Measurements from ENCODE around the gene NDE1. TPM values are rescaled to one million over a fixed set of nuclear protein-coding genes. Genes with fewer than 3 reads are reported as not detected.

NDE1 gene
- polyA plus RNA-seq, 2 of the 4 experiments (the other 2 are of a cell fraction) = 27.6 to 30.6 TPM

GRCh38 chr16:15631730-15632409 is 18.2 kb upstream of the NDE1 start:
- Histone ChIP-seq H3K4me3 (no peak overlapping the region), H3K4me2 (no peak overlapping the region), H3K9me3 (no peaks in the 10 kb centered on the region), H3K27ac (no peak overlapping the region), H3K4me1 (peaks cover 12% of the 10 kb centered on the region; the same call in 2 of the 3 replicates)
- POLR2A ChIA-PET = no interaction called here
- 95% methylated on average over 2 of the region's 2 CpGs for WGBS (ENCODE audit: missing lambda C conversion rate)
- no peak for TF ChIP-seq POLR2AphosphoS2 (conservative IDR thresholded peaks at IDR 0.05; ENCODE audit: low read length)
- no peak for TF ChIP-seq BCL3 (IDR thresholded peaks at IDR 0.05)
- no peak for TF ChIP-seq CHD2 (IDR thresholded peaks at IDR 0.05; ENCODE audit: low read length, partially characterized antibody)
- no peak for TF ChIP-seq USF2 (IDR thresholded peaks at IDR 0.05)
- TF ChIP-seq EHMT2 (IDR thresholded peaks at IDR 0.05; ENCODE audit: low read depth) = no peak
- no peak for TF ChIP-seq HES2 (IDR thresholded peaks at IDR 0.05)
- TF ChIP-seq MAFK (IDR thresholded peaks at IDR 0.05; ENCODE audit: partially characterized antibody) = no peak
- TF ChIP-seq FOSL2 (IDR thresholded peaks at IDR 0.05) = no peak
- TF ChIP-seq FOSL2 (CRISPR knock-in tag; IDR thresholded peaks at IDR 0.05) = no peak
- TF ChIP-seq BHLHE40 (IDR thresholded peaks at IDR 0.05; ENCODE audit: low read depth, low read length) = no peak
- CTCF ChIA-PET = interaction anchor here (1.0 to 1.2 kb wide), 2 partner anchors 10 to 204 kb away, joined by 3 read pairs; no protein-coding TSS in a partner anchor
- DNase-seq (ENCODE audit: low read depth in 1 of 2, low spot score in 1 of 2) (no peak), FAIRE-seq (no peak), ATAC-seq (no peak)

- no peak for TF ChIP-seq ATOH8 (CRISPR knock-in tag; IDR thresholded peaks at IDR 0.05; ENCODE audit: low read depth)
- no peak for TF ChIP-seq JUNB (IDR thresholded peaks at IDR 0.05)
- no peak for TF ChIP-seq ZC3H11A (IDR thresholded peaks at IDR 0.05)
- TF ChIP-seq KDM1A (IDR thresholded peaks at IDR 0.05; ENCODE audit: low read depth) = no peak
- TF ChIP-seq MYC (IDR thresholded peaks at IDR 0.05; ENCODE audit: borderline replicate concordance, low read length) = no peak
- TF ChIP-seq MAFK (IDR thresholded peaks at IDR 0.05; ENCODE audit: partially characterized antibody) = no peak
- no peak for TF ChIP-seq KDM5A (IDR thresholded peaks at IDR 0.05)
- TF ChIP-seq MAZ (IDR thresholded peaks at IDR 0.05; ENCODE audit: borderline replicate concordance, low read depth, low read length) = no peak
- ATAC-seq (no peak), DNase-seq (ENCODE audit: low read depth in 1 of 2, low spot score in 1 of 2) (no peak), FAIRE-seq (no peak)
- Histone ChIP-seq H3K4me1 (peaks cover 3% of the 10 kb centered on the region; the same call in 2 of the 3 replicates), H3K27ac (no peak overlapping the region), H3K4me3 (no peak overlapping the region), H3K4me2 (no peak overlapping the region), H3K9me3 (no peaks in the 10 kb centered on the region)
- ChIA-PET POLR2A (no interaction called here), CTCF (interaction anchor here (0.6 to 1.2 kb wide), 2 partner anchors 59 to 64 kb away, joined by 3 to 4 read pairs; no protein-coding TSS in a partner anchor)
- WGBS (ENCODE audit: missing lambda C conversion rate) = 91% methylated on average over 9 of the region's 9 CpGs
Observed at GRCh38 chr16:15635926-15636325, 14.1 kb upstream of the NDE1 start.

GRCh38 chr16:15636392-15636873 is 13.6 kb upstream of the NDE1 start:
- ChIA-PET CTCF (no interaction called here), POLR2A (no interaction called here)
- no peak for TF ChIP-seq POLR2AphosphoS2 (conservative IDR thresholded peaks at IDR 0.05; ENCODE audit: low read length)
- TF ChIP-seq TP53 (CRISPR knock-in tag; IDR thresholded peaks at IDR 0.05) = no peak
- TF ChIP-seq SMC3 (IDR thresholded peaks at IDR 0.05) = no peak
- no peak for TF ChIP-seq EHF (CRISPR knock-in tag; IDR thresholded peaks at IDR 0.05)
- TF ChIP-seq USF2 (IDR thresholded peaks at IDR 0.05) = no peak
- no peak for TF ChIP-seq KDM5A (IDR thresholded peaks at IDR 0.05)
- TF ChIP-seq NFE2L2 (conservative IDR thresholded peaks at IDR 0.05; ENCODE audit: low read length) = no peak
- no peak for TF ChIP-seq JUN (IDR thresholded peaks at IDR 0.05)
- no peak for TF ChIP-seq HOXB13 (CRISPR knock-in tag; IDR thresholded peaks at IDR 0.05; ENCODE audit: low read depth)
- TF ChIP-seq ZNF302 (CRISPR knock-in tag; IDR thresholded peaks at IDR 0.05) = no peak
- no peak for TF ChIP-seq EP300 (IDR thresholded peaks at IDR 0.05)
- TF ChIP-seq RAD21 (conservative IDR thresholded peaks at IDR 0.05 in 1 of 2, IDR thresholded peaks at IDR 0.05 in 1 of 2) = no peak
- TF ChIP-seq MAFK (IDR thresholded peaks at IDR 0.05; ENCODE audit: partially characterized antibody) = no peak
- TF ChIP-seq BHLHE40 (IDR thresholded peaks at IDR 0.05; ENCODE audit: low read depth, low read length) = no peak
- TF ChIP-seq ZSCAN20 (CRISPR knock-in tag; IDR thresholded peaks at IDR 0.05) = no peak
- no peak for TF ChIP-seq ATOH8 (CRISPR knock-in tag; IDR thresholded peaks at IDR 0.05; ENCODE audit: low read depth)
- TF ChIP-seq FOSL2 (IDR thresholded peaks at IDR 0.05) = no peak
- TF ChIP-seq FOSL2 (CRISPR knock-in tag; IDR thresholded peaks at IDR 0.05) = no peak
- TF ChIP-seq HOXB5 (CRISPR knock-in tag; IDR thresholded peaks at IDR 0.05) = no peak
- TF ChIP-seq CHD4 (IDR thresholded peaks at IDR 0.05; ENCODE audit: borderline replicate concordance) = no peak
- FAIRE-seq (no peak), DNase-seq (ENCODE audit: low read depth in 1 of 2, low spot score in 1 of 2) (no peak), ATAC-seq (no peak)
- H3K4me3 ChIP-seq = no peak overlapping the region
- no peak overlapping the region for H3K4me2 ChIP-seq
- peaks cover 8% of the 10 kb centered on the region; the same call in 2 of the 3 replicates for H3K4me1 ChIP-seq
- H3K9me3 ChIP-seq = no peaks in the 10 kb centered on the region
- no peak overlapping the region for H3K27ac ChIP-seq

Measured in A549 (cell line).